ENCODE results near the gene ANGPT4. TPM values are rescaled to one million over a fixed set of nuclear protein-coding genes. Genes with fewer than 3 reads are reported as not detected.

Gene ANGPT4
- total and polyA plus RNA-seq, 2 of the 13 experiments (the other 11 are each of a cell fraction or from before 2014, with no cell fraction given) = not detected

GRCh38 chr20:888057-888456 lies 28.1 kb downstream of the ANGPT4 start (continued):
- no peak for TF ChIP-seq ZNF326 (CRISPR knock-in tag; IDR thresholded peaks at IDR 0.05; ENCODE audit: borderline replicate concordance)
- TF ChIP-seq, protein P1, sequence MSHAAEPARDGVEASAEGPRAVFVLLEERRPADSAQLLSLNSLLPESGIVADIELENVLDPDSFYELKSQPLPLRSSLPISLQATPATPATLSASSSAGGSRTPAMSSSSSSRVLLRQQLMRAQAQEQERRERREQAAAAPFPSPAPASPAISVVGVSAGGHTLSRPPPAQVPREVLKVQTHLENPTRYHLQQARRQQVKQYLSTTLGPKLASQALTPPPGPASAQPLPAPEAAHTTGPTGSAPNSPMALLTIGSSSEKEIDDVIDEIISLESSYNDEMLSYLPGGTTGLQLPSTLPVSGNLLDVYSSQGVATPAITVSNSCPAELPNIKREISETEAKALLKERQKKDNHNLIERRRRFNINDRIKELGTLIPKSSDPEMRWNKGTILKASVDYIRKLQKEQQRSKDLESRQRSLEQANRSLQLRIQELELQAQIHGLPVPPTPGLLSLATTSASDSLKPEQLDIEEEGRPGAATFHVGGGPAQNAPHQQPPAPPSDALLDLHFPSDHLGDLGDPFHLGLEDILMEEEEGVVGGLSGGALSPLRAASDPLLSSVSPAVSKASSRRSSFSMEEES (CRISPR knock-in tag; IDR thresholded peaks at IDR 0.05) = no peak
- no peak for TF ChIP-seq HDAC6 (IDR thresholded peaks at IDR 0.05; ENCODE audit: low read depth, low read length)
- TF ChIP-seq, protein P2, sequence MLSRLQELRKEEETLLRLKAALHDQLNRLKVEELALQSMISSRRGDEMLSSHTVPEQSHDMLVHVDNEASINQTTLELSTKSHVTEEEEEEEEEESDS (CRISPR knock-in tag; IDR thresholded peaks at IDR 0.05; ENCODE audit: borderline replicate concordance) = no peak
- no peak for TF ChIP-seq CAMTA2 (CRISPR knock-in tag; IDR thresholded peaks at IDR 0.05; ENCODE audit: borderline replicate concordance)
- TF ChIP-seq ZSCAN12 (CRISPR knock-in tag; IDR thresholded peaks at IDR 0.05) = no peak
- TF ChIP-seq ZNF567 (CRISPR knock-in tag; IDR thresholded peaks at IDR 0.05; ENCODE audit: borderline replicate concordance) = no peak
- no peak for TF ChIP-seq JARID2 (CRISPR knock-in tag; IDR thresholded peaks at IDR 0.05; ENCODE audit: insufficient replicate concordance)
- no peak for TF ChIP-seq ZNF281 (CRISPR knock-in tag; IDR thresholded peaks at IDR 0.05; ENCODE audit: borderline replicate concordance)
